HepG2 (cell line): Measurements from ENCODE around the gene EFL1. TPM values are rescaled to one million over a fixed set of nuclear protein-coding genes. Genes with fewer than 3 reads are reported as not detected.
"Not testable (repeated sequence)": the region's sequence is repeated elsewhere in the genome, so short reads cannot be mapped to it uniquely, and the experiment has no call there.

Experiments
- ATAC-seq: fragments of 200-7000 bp; cut with Tn5 transposase; 3 replicates; pipeline ENCODE4 v1.9.1; 2020; ENCODE audit warnings: mild to moderate bottlenecking, moderate library complexity
- BruUV-seq: library from RNA; stranded (reverse); fragments of 400-500 nt; replicated peaks from 2 replicates; lab custom pipeline; 2021; lab: Mats Ljungman, UMichigan
- CTCF ChIA-PET: fragments of 300-600 bp; formaldehyde crosslinking; extraction: SDS; loops from one replicate; lab custom pipeline; 2021; ENCODE audit warnings: low total read pairs, inconsistent platforms, low intra/inter-chr PET ratio; lab: Yijun Ruan, JAX
- POLR2A ChIA-PET: fragments of 350-600 bp; sonication (Branson Sonifier 250); formaldehyde crosslinking; loops from one replicate; lab custom pipeline; 2020; ENCODE audit warnings: antibody characterized with exemption, inconsistent platforms; lab: Yijun Ruan, JAX
- DNase-seq: peaks from one replicate; pipeline ENCODE4 v3.0.0-alpha.2; 2015; ENCODE audit warnings: low spot score
- FAIRE-seq: peaks from 3 replicates; lab custom pipeline; 2011; peaks lifted over from hg19 to GRCh38; lab: Jason Lieb, UNC
- H2AFZ ChIP-seq: one replicate; pipeline ENCODE4 v1.6.1; 2011; ENCODE audit warnings: low read length, inconsistent platforms
- H3K27ac ChIP-seq: fragments of 300-600 bp; 3 replicates; pipeline ENCODE4 v1.8.0; 2011; ENCODE audit warnings: mixed run types, mild to moderate bottlenecking, mixed read lengths, low read length, inconsistent platforms; ENCODE audit not compliant: insufficient read depth; ENCODE audit errors: extremely low read length
- H3K27me3 ChIP-seq, 2 experiments: fragments of 200-600 bp in 1 of 2; 2 replicates in 1 of 2; 3 replicates in 1 of 2; pipeline versions ENCODE4 v1.6.0 to v1.8.0; 2011; ENCODE audit warnings: low read length in 2 of 2, mild to moderate bottlenecking in 2 of 2, moderate library complexity in 2 of 2, inconsistent platforms in 1 of 2; ENCODE audit not compliant: insufficient read depth in 2 of 2, control insufficient read depth in 1 of 2
- H3K36me3 ChIP-seq, 2 experiments: fragments of 200-600 bp in 1 of 2; replicated peaks in 1 of 2; 2 replicates in 1 of 2; 3 replicates in 1 of 2; pipeline versions ENCODE4 v1.5.1 to v1.8.0; 2011; ENCODE audit warnings: low read length in 2 of 2, inconsistent platforms in 1 of 2; ENCODE audit not compliant: insufficient read depth in 2 of 2, control insufficient read depth in 1 of 2
- H3K4me1 ChIP-seq: 2 replicates; pipeline ENCODE4 v1.5.1; 2012; ENCODE audit warnings: low read length, inconsistent platforms; ENCODE audit not compliant: insufficient read depth
- H3K4me2 ChIP-seq: 2 replicates; pipeline ENCODE4 v1.6.0; 2011; ENCODE audit warnings: low read depth, low read length, inconsistent platforms
- H3K4me3 ChIP-seq, 3 experiments: fragments of 200-600 bp in 1 of 3; sonication (generic), shearing (Covaris generic) in 1 of 3; replicated peaks in 1 of 3; 2 replicates each; pipeline ENCODE4 v1.5.1; 2011 to 2016; ENCODE audit warnings: low read length in 3 of 3, inconsistent platforms in 2 of 3, low read depth in 2 of 3, mild to moderate bottlenecking in 2 of 3, control low read depth in 1 of 3, mixed read lengths in 1 of 3; ENCODE audit not compliant: insufficient read depth in 1 of 3
- H3K79me2 ChIP-seq: one replicate; pipeline ENCODE4 v1.6.1; 2011; ENCODE audit warnings: low read length, inconsistent platforms; ENCODE audit not compliant: insufficient read depth
- H3K9ac ChIP-seq: 2 replicates; pipeline ENCODE4 v1.6.0; 2011; ENCODE audit warnings: mild to moderate bottlenecking, low read depth, low read length, inconsistent platforms; ENCODE audit not compliant: insufficient read depth
- H3K9me3 ChIP-seq: 2 replicates; pipeline ENCODE4 v1.5.1; 2012; ENCODE audit warnings: mild to moderate bottlenecking, low read length
- H4K20me1 ChIP-seq: 2 replicates; pipeline ENCODE4 v1.6.0; 2011; ENCODE audit warnings: inconsistent platforms, mild to moderate bottlenecking, low read length, moderate library complexity; ENCODE audit not compliant: insufficient read depth
- WGBS: methylation state at CpG from one replicate; pipeline ENCODE4 v1.1.6; 2017; ENCODE audit warnings: low lambda C conversion rate; 5-methylcytosine and 5-hydroxymethylcytosine counted together
- in situ Hi-C: cut with HindIII; loops from 2 replicates; pipeline ENCODE4 v1.10.0; 2017; ENCODE audit warnings: low pct_unique_long_range_greater_than_20kb; ENCODE audit not compliant: extremely low pct_ligation_motif_present
- intact Hi-C: fragments of 100-400 bp; cut with micrococcal nuclease; formaldehyde crosslinking; loops from one replicate; pipeline ENCODE4 v1.10.0; 2022; ENCODE audit not compliant: unreplicated experiment
- polyA plus RNA-seq, 8 experiments: library from polyadenylated mRNA; depleted of rRNA in 3 of 8; stranded (reverse) in 7 of 8; unstranded in 1 of 8; fragments of >200 nt; fragmentation: Illumina TruSeq in 4 of 8; extraction: Trizol in 4 of 8; gene quantifications; 2 replicates each; pipeline versions ENCODE4 v1.2.1 to v1.2.3, GENCODE V29; 2011 to 2016; ENCODE audit warnings: low read depth in 4 of 8, missing spikeins in 1 of 8, mixed read lengths in 1 of 8; ENCODE audit not compliant: insufficient read depth in 1 of 8
- total RNA-seq, 5 experiments: library from RNA; depleted of rRNA; stranded (reverse); fragments of >200 nt; fragmentation: Illumina TruSeq; extraction: Trizol; gene quantifications; 2 replicates each; pipeline ENCODE4 v1.2.3, GENCODE V29; 2016; ENCODE audit warnings: low read depth in 1 of 5

Gene EFL1
- total and polyA plus RNA-seq, 2 of the 13 experiments (the other 11 are each of a cell fraction or from before 2014, with no cell fraction given), result 6.4 to 12.0 TPM

DNA sequence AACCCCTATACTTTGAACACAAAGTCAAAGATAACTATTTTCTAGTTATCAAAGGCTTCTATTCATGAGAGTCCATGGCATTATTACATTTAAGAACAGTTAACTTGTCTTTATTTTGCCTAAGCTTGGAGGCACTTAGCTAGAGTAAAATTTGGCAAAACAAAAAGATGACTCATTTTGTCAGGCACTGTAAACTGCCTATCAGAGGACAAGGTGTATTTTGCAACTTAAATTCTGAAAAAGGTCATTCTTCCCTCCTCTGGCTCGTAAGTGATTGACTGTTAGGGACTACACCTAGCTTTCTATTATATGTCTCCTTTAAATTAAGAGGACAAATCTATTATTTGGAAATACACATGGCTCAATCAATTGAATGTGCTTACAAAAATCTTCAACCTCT, 69.1 kb downstream of the EFL1 start:
- H3K27me3 ChIP-seq, H3K36me3 ChIP-seq, H3K4me3 ChIP-seq, ATAC-seq, H3K9me3 ChIP-seq, H3K4me1 ChIP-seq, in situ Hi-C loops, BruUV-seq, FAIRE-seq, POLR2A ChIA-PET, H3K9ac ChIP-seq, H4K20me1 ChIP-seq, H2AFZ ChIP-seq, CTCF ChIA-PET, DNase-seq, H3K27ac ChIP-seq, H3K4me2 ChIP-seq, H3K79me2 ChIP-seq: not testable (repeated sequence)
- intact Hi-C loops, result loop anchor here (10.0 kb wide), 1 partner anchor 779 kb away; no protein-coding TSS in a partner anchor
- WGBS, result no CpG with 5 or more reads among the region's 1 CpG

- intact Hi-C loops, result loop anchor here (10.0 kb wide), 1 partner anchor 778 kb away; no protein-coding TSS in a partner anchor
- DNase-seq, CTCF ChIA-PET, FAIRE-seq, H3K4me1 ChIP-seq, H3K4me3 ChIP-seq, H4K20me1 ChIP-seq, H3K9me3 ChIP-seq, H3K79me2 ChIP-seq, BruUV-seq, POLR2A ChIA-PET, H3K27me3 ChIP-seq, H3K27ac ChIP-seq, H2AFZ ChIP-seq, in situ Hi-C loops, H3K36me3 ChIP-seq, H3K9ac ChIP-seq, H3K4me2 ChIP-seq, ATAC-seq: not testable (repeated sequence)
- WGBS, result 94% methylated on average over 4 of the region's 4 CpGs
Measured at GRCh38 chr15:82192394-82192793, 70.1 kb downstream of the EFL1 start.
